ENCODE data around the gene ALAD. TPM values are rescaled to one million over a fixed set of nuclear protein-coding genes. Genes with fewer than 3 reads are reported as not detected.

The ALAD gene
- total and polyA plus RNA-seq, 9 of the 15 experiments (the other 6 are each of a cell fraction or from before 2014, with no cell fraction given), result 1.3 to 12.7 (median 6.8) TPM

DNA sequence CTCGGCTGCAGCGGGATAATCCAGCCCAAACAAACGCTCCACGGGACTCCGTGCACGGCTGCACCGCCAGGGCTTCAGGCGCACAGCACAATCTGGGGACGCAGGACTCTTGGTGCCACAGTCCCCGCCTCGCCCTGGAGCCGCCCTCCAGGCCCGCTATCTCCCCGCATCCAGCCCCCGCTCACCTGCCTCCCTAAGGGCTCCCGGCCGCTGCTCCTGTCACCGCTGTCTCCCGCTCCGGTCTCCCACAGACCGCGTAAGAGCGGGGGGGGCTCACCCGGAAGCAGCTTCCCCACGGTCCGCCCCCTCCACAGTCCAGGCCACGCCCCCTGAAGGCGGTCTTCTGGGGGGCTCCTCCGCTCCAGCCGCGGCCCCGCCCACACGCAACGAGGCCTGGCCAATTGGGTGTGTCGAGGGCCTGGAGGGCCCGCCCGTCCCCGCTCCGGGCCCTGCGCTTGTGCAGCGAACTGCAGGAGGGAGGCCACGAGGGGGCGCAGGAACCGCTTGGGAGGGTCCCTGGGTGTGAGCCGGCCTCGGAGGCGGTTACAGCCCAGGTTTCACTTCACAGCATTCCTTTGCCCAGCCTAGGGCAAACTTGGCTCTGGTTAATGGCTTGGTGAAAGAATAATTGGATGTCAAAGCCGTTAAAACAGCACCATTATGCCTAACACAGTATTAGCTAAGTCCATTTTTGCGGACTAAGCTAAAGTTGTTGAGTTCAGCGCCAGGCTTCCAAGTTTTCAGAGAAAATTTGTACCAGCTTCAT lies at the start of gene ALAD (continued):
- peak; percentile 92 to 98 for TF ChIP-seq MAZ (CRISPR knock-in tag; conservative IDR thresholded peaks at IDR 0.05 in 1 of 2, IDR thresholded peaks at IDR 0.05 in 1 of 2)
- TF ChIP-seq ZNF586 (CRISPR knock-in tag; conservative IDR thresholded peaks at IDR 0.05), result no peak
- peak; percentile 98 for TF ChIP-seq XRCC5 (IDR thresholded peaks at IDR 0.05; ENCODE audit: low read depth, low read length)
- TF ChIP-seq BRD9 (IDR thresholded peaks at IDR 0.05; ENCODE audit: low read depth, partially characterized antibody), result no peak
- TF ChIP-seq ZFP36 (IDR thresholded peaks at IDR 0.05; ENCODE audit: low read depth, low read length, partially characterized antibody), result peak; percentile 61
- TF ChIP-seq NFRKB (IDR thresholded peaks at IDR 0.05; ENCODE audit: low read depth), result no peak
- TF ChIP-seq ARNT (IDR thresholded peaks at IDR 0.05), result peak in 1 of 2 experiments; percentile 41; a peak in 1 of 4 replicates
- TF ChIP-seq PCBP2 (IDR thresholded peaks at IDR 0.05; ENCODE audit: low read depth, low read length, poor library complexity, severe bottlenecking), result no peak
- no peak for TF ChIP-seq ZNF212 (CRISPR knock-in tag; IDR thresholded peaks at IDR 0.05)
- TF ChIP-seq SIN3A (IDR thresholded peaks at IDR 0.05; ENCODE audit: borderline replicate concordance in 2 of 2, control insufficient read depth in 1 of 2, low read depth in 2 of 2, low read length in 2 of 2), result peak in 1 of 2 experiments; percentile 61; a peak in 1 of 4 replicates
- TF ChIP-seq CHD4 (IDR thresholded peaks at IDR 0.05; ENCODE audit: insufficient read depth, insufficient replicate concordance, low read depth, low read length, poor library complexity, severe bottlenecking), result peak; percentile 40
- TF ChIP-seq, protein P1, sequence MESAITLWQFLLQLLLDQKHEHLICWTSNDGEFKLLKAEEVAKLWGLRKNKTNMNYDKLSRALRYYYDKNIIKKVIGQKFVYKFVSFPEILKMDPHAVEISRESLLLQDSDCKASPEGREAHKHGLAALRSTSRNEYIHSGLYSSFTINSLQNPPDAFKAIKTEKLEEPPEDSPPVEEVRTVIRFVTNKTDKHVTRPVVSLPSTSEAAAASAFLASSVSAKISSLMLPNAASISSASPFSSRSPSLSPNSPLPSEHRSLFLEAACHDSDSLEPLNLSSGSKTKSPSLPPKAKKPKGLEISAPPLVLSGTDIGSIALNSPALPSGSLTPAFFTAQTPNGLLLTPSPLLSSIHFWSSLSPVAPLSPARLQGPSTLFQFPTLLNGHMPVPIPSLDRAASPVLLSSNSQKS (CRISPR knock-in tag; IDR thresholded peaks at IDR 0.05), result no peak
- TF ChIP-seq ZNF766 (CRISPR knock-in tag; conservative IDR thresholded peaks at IDR 0.05), result no peak
- no peak for TF ChIP-seq MEF2D (tag; conservative IDR thresholded peaks at IDR 0.05; ENCODE audit: low read depth)
- no peak for TF ChIP-seq TAL1 (IDR thresholded peaks at IDR 0.05)
- TF ChIP-seq, protein P2, sequence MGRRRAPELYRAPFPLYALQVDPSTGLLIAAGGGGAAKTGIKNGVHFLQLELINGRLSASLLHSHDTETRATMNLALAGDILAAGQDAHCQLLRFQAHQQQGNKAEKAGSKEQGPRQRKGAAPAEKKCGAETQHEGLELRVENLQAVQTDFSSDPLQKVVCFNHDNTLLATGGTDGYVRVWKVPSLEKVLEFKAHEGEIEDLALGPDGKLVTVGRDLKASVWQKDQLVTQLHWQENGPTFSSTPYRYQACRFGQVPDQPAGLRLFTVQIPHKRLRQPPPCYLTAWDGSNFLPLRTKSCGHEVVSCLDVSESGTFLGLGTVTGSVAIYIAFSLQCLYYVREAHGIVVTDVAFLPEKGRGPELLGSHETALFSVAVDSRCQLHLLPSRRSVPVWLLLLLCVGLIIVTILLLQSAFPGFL (CRISPR knock-in tag; IDR thresholded peaks at IDR 0.05), result 0 out of 2 replicates have a peak, but pooled peaks have one; percentile 61
- no peak for TF ChIP-seq BRCA1 (IDR thresholded peaks at IDR 0.05)
- no peak for TF ChIP-seq BRCA1 (CRISPR knock-in tag; IDR thresholded peaks at IDR 0.05)
- TF ChIP-seq CREB1 (IDR thresholded peaks at IDR 0.05), result peak; percentile 86
- peak; percentile 84 for TF ChIP-seq CREB1 (CRISPR knock-in tag; IDR thresholded peaks at IDR 0.05)
- peak; percentile 26 for TF ChIP-seq POLR3A (IDR thresholded peaks at IDR 0.05; ENCODE audit: borderline replicate concordance, extremely low read depth, insufficient read depth, insufficient read length)
- no peak for TF ChIP-seq GTF2A2 (tag; IDR thresholded peaks at IDR 0.05)
- peak; percentile 84 for TF ChIP-seq POLR2G (IDR thresholded peaks at IDR 0.05; ENCODE audit: low read depth, low read length)
- no peak for TF ChIP-seq KAT8 (IDR thresholded peaks at IDR 0.05; ENCODE audit: low read depth)
- peak; percentile 59 for TF ChIP-seq POLR2AphosphoS5 (IDR thresholded peaks at IDR 0.05; ENCODE audit: control insufficient read depth, insufficient read depth, low read depth, low read length)
- TF ChIP-seq STAT5B (CRISPR knock-in tag; IDR thresholded peaks at IDR 0.05), result no peak
- TF ChIP-seq FOXK2 (conservative IDR thresholded peaks at IDR 0.05 in 1 of 2, IDR thresholded peaks at IDR 0.05 in 1 of 2; ENCODE audit: low read depth in 2 of 2), result 0 out of 4 replicates have a peak, but pooled peaks of 1 of the 2 experiments have one; percentile 8
